LNCAP (cell line): ENCODE data around the gene ASIC1.

Experiments used
- CTCF ChIP-seq: fragments of 450-650 bp; IDR thresholded peaks from 2 replicates; pipeline ENCODE4 v1.5.1; 2017; ENCODE audit warnings: mild to moderate bottlenecking

Gene ASIC1

GRCh38 chr12:50089730-50090129 is 32.3 kb downstream of the ASIC1 start:
- TF ChIP-seq CTCF = no peak

GRCh38 chr12:50090391-50090790 is 33.0 kb downstream of the ASIC1 start:
- no peak for TF ChIP-seq CTCF

DNA sequence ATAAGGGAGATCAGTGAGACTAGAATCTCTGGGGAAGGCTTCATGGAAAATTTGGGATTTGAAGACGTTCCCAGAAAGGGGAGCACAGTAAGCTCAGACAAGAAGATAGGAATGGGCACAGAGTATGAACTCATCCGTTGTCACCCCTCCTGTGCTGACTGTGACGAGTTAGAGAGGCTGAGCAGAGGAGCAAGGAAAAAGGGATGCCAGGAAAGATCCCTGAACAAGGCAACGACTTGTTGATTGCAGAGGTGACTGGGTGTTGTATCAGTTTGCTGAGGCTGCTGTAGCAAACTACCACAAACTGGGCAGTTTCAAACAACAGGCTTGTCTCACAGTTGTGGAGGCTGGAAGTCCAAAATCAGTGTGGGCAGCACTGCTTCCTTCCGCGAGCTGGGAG is 40.6 kb downstream of the ASIC1 start:
- TF ChIP-seq CTCF = no peak

GRCh38 chr12:50099302-50100008 is 42.1 kb downstream of the ASIC1 start:
- no peak for TF ChIP-seq CTCF

GRCh38 chr12:50100561-50100960 is 43.2 kb downstream of the ASIC1 start:
- no peak for TF ChIP-seq CTCF

DNA sequence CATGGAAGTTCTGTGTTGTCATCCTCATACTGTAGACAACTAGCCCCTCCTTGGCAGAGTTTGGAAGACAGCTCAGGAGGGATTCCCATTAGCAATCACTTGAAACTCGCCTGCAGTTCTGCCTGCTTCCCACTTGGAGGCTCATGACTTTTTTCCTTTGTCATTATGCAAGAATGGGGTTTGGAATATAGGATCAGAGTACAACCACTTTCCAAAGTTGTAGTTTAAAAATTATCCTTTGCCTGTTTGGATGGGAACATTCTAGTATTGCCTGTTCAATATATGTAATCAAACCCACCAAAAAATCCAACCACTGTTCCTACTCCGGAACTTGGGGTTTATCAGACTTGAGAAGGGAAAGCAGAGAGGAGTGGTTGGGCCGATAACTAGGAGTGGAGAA is 44.3 kb downstream of the ASIC1 start:
- peak; percentile 32 for TF ChIP-seq CTCF

DNA sequence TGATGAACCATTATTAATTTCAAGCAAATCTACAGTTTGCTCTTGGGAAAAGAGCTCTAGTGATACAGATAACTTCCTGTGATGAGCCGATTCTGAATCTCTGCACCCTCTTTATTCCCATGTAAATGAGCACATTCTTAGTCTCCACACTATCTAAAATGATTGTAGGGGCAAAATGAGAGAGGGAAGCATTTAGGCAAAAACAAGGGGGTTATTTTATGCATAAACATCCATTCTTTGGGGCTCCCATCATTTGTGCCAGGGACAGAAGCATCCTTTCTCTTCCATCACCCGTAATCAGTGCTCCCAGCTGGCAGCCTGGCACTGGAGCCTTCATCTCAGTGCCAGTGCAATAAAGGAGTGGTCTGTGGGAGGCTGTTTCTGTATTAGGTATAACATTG is 44.7 kb downstream of the ASIC1 start:
- TF ChIP-seq CTCF = no peak
